ENCODE data around the gene PHF21B. TPM values are rescaled to one million over a fixed set of nuclear protein-coding genes. Genes with fewer than 3 reads are reported as not detected.
"Not testable (repeated sequence)": the region's sequence is repeated elsewhere in the genome, so short reads cannot be mapped to it uniquely, and the experiment has no call there.

Gene PHF21B
- total RNA-seq, 2 donors from 2014 or later: 0.40 TPM; not detected in 1

DNA sequence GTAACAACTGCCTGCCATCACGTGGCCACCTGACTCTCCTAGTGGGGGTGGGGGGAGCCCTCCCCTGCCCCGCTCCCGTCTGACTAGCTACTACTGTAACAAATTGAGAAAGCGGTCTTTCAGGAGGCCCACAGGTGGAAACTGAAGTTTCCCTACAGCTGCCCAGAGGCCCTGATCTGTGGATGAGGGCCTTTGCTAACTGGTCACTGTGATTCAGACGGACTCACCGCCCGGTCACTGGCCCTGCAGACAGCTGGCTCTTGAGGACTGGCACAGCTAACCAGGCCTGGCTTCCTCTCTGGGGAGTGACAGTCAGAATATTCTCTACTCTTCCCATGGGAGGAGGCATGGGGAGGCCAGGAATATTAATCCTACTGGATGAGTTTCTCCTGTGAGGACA is 140.6 kb downstream of the PHF21B start:
- intact Hi-C loops (cut with DNase I, micrococcal nuclease): no loop called here
- DNase-seq (no peak), ATAC-seq (no peak)

- no peak for DNase-seq
- intact Hi-C loops (cut with DNase I, micrococcal nuclease): no loop called here
- peak; percentile 16 for ATAC-seq
These were observed 144.4 kb downstream of the PHF21B start for GRCh38 chr22:44865193-44866057.

DNA sequence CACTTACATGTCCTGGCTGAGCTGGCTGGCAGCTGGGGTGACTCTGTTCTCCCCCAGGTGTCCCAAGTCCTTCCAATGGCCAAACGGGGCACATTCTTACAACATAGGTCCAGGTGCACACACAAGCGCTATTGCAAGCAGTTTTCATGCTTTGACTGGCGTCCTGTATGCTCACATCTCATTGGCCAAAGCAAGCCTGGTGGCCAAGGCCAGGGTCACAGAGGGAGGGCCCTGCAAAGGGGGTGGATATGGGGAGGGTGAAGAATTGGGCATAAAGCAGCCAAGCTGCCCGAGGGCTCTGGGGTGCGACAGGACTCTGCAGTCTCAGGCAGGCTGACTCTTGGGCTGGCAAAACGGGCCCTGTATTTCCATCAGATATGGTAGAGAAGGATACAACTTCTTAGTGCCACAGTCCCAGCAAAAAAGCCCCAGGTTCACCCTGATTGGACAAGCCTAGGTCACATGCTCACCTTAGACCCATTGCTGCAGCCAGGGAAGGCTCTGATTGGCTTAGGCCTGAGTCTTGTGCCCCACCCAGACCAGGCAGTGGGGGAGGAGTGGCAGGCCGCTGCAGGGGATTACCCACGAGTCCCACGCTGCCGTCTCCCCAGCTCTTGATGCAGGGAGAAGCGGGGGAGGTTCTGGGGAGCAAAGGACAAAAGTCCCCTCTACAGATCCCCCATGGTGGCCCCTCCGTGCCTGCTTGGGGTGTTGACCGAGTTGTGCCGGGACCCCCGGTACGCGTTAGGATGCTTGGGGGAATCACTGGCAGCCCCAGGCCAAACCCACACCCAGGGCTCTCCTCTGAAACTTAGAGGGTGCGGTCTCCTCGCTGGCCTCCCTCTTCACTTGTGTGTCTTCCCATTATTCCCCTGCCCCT is 146.6 kb downstream of the PHF21B start:
- ATAC-seq (no peak), DNase-seq (no peak)
- intact Hi-C loops (cut with DNase I, micrococcal nuclease): no loop called here

DNA sequence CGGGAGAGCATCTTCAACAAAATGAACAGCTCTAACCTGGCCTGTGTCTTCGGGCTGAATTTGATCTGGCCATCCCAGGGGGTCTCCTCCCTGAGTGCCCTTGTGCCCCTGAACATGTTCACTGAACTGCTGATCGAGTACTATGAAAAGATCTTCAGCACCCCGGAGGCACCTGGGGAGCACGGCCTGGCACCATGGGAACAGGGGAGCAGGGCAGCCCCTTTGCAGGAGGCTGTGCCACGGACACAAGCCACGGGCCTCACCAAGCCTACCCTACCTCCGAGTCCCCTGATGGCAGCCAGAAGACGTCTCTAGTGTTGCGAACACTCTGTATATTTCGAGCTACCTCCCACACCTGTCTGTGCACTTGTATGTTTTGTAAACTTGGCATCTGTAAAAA is 147.5 kb downstream of the PHF21B start:
- ATAC-seq (no peak), DNase-seq (no peak)
- intact Hi-C loops (cut with DNase I, micrococcal nuclease): no loop called here

DNA sequence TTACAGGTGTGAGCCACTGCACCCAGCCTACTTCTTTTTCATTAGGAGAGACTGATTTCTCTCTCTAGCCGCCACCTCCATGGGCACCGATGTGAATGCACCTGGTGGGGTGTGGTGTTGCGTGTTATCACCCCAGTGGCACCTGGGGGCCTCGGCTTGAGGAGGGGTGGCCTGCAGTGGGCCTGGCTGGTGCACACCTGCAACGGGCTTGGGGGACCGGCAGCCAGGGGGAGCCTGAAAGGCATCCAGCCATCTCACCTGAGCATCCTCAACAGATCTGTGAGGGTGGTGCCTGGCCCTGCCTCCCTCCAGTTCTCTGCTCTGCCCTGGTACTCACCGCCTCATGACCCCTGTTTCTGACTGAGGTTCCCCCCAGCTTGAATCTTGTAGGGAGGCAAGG is 148.6 kb downstream of the PHF21B start:
- DNase-seq (no peak), ATAC-seq (no peak)
- intact Hi-C loops (cut with DNase I, micrococcal nuclease): no loop called here

DNA sequence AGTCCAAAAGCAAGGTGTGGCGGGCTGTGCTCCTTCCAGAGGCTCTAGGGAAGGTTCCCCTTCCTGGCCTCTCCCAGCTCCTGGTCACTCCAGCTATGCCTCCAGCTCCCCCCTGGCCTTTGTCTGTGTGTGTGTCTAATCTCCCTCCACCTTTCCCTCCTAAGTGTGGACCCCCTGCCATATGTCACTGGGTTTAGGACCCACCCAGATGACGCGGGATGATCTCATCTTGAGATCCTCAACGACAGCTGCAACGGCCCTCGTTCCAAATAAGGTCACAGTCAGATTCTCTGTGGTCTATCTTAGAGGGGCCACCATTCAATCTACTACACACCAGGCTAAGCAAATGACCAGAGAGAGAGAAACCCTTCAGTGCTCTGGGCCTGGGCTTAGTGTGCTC is 149.5 kb downstream of the PHF21B start:
- DNase-seq: no peak
- ATAC-seq: no peak
- intact Hi-C loops (cut with DNase I, micrococcal nuclease): no loop called here

GRCh38 chr22:44859641-44860040 is 150.2 kb downstream of the PHF21B start:
- intact Hi-C loops (cut with DNase I, micrococcal nuclease): no loop called here
- DNase-seq: no peak
- no peak for ATAC-seq

DNA sequence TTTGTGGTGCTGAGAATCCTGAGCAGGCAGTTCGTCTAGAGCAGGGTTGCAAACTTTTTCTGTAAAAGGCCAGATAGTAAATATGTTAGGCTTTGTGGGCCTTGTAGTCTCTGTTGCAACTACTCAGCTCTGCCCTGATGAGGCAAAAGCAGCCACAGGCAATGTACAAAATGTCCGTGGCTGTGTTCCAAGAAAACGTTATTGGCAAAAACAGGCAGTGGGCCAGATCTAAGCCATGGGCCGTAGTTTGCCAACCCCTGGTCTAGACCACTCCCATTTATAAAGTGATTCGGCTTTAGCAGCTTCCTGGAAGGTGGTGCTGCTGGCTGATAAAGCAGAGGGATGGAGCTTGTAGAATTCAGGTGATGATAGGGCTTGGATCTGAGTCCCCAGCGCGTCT is 151.0 kb downstream of the PHF21B start:
- peak; percentile 73 for ATAC-seq
- DNase-seq; intact Hi-C loops (cut with DNase I, micrococcal nuclease): not testable (repeated sequence)

DNA sequence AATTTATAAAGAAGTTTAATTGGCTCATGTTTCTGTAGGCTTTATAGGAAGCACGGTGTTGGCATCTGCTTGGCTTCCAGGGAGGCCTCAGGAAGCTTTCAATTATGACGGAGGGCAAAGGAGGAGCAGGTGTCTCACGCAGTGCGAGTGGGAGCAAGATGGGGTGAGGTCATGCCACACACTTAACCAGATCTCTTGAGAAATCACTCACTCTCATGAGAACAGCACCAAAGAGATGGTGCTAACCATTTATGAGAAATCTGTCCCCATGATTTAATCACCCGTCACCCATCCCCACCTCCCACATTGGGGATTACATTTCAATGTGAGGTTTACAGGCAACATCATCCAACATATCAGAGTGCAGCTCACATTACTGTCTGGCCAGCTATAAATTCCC is 153.9 kb downstream of the PHF21B start:
- intact Hi-C loops (cut with DNase I, micrococcal nuclease): no loop called here
- no peak for ATAC-seq
- no peak for DNase-seq

- DNase-seq; ATAC-seq; intact Hi-C loops (cut with DNase I, micrococcal nuclease): not testable (repeated sequence)
These were observed 155.2 kb downstream of the PHF21B start for GRCh38 chr22:44854641-44855040.

DNA sequence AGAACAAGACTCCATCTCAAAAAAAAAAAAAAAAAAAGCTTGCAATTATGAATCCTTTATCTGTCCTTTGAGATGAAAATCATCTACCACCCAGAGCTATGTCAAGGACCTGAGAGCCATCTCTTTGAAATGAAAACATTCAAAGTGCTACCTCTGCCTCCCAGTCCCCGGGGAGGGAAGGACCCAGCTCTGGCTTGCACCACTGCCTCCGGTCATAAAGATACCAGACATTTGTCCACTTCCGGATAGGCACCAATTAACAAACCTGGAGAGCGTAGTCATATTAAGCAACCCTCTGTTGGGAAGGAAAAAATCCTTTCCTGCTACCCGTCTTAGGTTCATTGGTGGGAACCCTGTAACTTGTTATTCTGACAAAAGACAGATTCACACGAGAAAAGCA is 158.9 kb downstream of the PHF21B start:
- DNase-seq (no peak), ATAC-seq (no peak)
- intact Hi-C loops (cut with DNase I, micrococcal nuclease): no loop called here

GRCh38 chr22:44848791-44849420 is 160.9 kb downstream of the PHF21B start:
- ATAC-seq (peak; percentile 9), DNase-seq (no peak)
- intact Hi-C loops (cut with DNase I, micrococcal nuclease): no loop called here

- DNase-seq (no peak), ATAC-seq (no peak)
- intact Hi-C loops (cut with DNase I, micrococcal nuclease): no loop called here
These were observed 161.5 kb downstream of the PHF21B start for GRCh38 chr22:44848296-44848741.

DNA sequence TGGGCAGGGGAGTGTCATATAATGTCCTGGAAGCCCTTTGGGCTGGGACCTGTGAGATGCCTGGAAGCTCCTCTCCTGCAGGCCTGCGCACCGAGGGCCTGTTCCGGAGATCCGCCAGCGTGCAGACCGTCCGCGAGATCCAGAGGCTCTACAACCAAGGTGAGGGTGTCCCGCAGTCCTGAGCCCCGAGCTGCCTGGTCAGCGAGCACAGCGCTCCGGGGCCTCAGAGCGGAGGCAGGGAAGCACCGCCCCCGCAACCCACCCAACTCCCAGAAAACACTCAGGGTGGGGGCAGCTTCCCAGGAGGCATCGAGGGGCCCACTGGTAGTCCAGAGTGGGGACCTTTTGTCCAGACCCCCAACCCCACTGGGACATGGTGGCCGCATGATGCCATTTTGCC is 161.9 kb downstream of the PHF21B start:
- ATAC-seq: no peak
- intact Hi-C loops (cut with DNase I, micrococcal nuclease): no loop called here
- DNase-seq: no peak

- no peak for ATAC-seq
- intact Hi-C loops (cut with DNase I, micrococcal nuclease): no loop called here
These were observed 162.4 kb downstream of the PHF21B start for GRCh38 chr22:44847380-44847779.

DNA sequence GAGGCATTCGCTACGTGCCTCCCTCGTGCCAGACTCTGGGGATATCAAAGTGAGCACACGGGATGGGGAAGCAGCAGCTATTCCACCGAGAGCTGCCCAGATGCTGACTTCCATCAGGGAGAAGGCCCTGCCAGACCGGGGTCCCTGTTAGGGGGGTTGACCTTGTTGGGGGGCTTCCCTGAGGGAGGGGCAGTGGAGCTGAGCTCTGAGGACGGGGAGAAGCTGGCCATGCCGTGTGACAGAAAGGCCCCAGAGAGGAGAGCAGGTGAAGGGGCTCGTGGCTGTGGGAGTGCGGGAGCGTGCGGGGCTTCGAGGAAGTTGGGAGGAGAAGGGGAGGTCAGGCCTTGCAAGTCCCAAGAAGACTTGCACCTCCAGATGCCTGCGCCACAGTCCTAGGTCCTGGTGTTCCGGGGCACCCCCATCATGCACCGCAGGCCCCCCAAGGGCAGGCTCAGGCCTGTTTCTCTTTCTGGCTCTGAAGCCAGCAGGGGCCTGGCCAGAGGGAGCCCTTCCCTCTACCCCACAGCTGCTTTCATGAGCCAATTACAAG is 163.0 kb downstream of the PHF21B start:
- ATAC-seq: no peak
- intact Hi-C loops (cut with DNase I, micrococcal nuclease): no loop called here
- no peak for DNase-seq

More at GRCh38 chr22:44847380-44847779, 162.4 kb downstream of the PHF21B start:
- no peak for DNase-seq

- intact Hi-C loops (cut with DNase I, micrococcal nuclease): no loop called here
- ATAC-seq (no peak), DNase-seq (no peak)
These were observed 163.7 kb downstream of the PHF21B start for GRCh38 chr22:44845796-44846720.

DNA sequence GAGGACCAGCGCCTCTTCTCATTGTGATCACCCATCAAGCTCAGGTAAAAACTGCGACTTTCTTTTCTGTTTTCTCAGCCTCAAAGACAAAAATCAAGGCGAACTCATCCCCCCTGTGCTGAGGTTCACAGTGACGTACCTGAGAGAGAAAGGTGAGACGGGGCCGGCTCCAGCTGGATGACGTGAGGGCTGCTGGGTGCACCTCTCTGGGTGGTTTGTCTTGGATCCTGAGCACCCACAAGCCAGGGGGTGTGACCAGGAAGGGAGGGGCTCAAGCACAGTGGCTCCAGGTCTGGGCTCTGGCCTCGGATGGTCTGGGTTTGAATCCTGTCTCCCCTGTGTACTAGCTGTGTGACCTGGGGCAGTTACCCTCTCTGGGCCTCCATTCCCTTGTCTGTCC is 164.6 kb downstream of the PHF21B start:
- DNase-seq (no peak), ATAC-seq (no peak)
- intact Hi-C loops (cut with DNase I, micrococcal nuclease): no loop called here

Data from left colon (tissue), 2 donors.